Endothelial cell of umbilical vein (primary cell): ENCODE results near the gene ENOX2. TPM values are rescaled to one million over a fixed set of nuclear protein-coding genes. Genes with fewer than 3 reads are reported as not detected.
"Not testable (repeated sequence)": the region's sequence is repeated elsewhere in the genome, so short reads cannot be mapped to it uniquely, and the experiment has no call there.

Experiments
- BruUV-seq: library from RNA; stranded (reverse); fragments of 400-500 nt; replicated peaks from 2 replicates; lab custom pipeline; 2021; lab: Mats Ljungman, UMichigan
- CTCF ChIA-PET: fragments of 300-600, 350-600 bp; sonication (Branson Sonifier 250); formaldehyde crosslinking; loops from one replicate; lab custom pipeline; 2021; ENCODE audit warnings: antibody characterized with exemption, inconsistent platforms; lab: Charles Lee
- POLR2A ChIA-PET: fragments of 300-600, 350-600 bp; sonication (Branson Sonifier 250); formaldehyde crosslinking; loops from one replicate; lab custom pipeline; 2021; ENCODE audit warnings: antibody characterized with exemption, inconsistent platforms; lab: Charles Lee
- DNase-seq: peaks from one replicate; pipeline ENCODE4 v3.0.0-alpha.2; 2011; ENCODE audit warnings: low read depth, low spot score
- FAIRE-seq: peaks from 2 replicates; lab custom pipeline; 2011; peaks lifted over from hg19 to GRCh38; lab: Jason Lieb, UNC
- H2AFZ ChIP-seq: 2 replicates; pipeline ENCODE4 v1.6.0; 2012; ENCODE audit warnings: low read depth, low read length, control low read depth, inconsistent platforms
- H3K27ac ChIP-seq: 2 replicates; pipeline ENCODE4 v1.5.1; 2011; ENCODE audit warnings: low read depth, mild to moderate bottlenecking, control low read depth, low read length, moderate library complexity; ENCODE audit not compliant: insufficient read depth
- H3K27me3 ChIP-seq, 2 experiments: 2 replicates each; pipeline versions ENCODE4 v1.6.0 to v1.6.1; 2011; ENCODE audit warnings: low read length in 2 of 2, mixed read lengths in 1 of 2; ENCODE audit not compliant: control insufficient read depth in 2 of 2, insufficient read depth in 2 of 2
- H3K36me3 ChIP-seq, 2 experiments: 2 replicates in 1 of 2; 3 replicates in 1 of 2; pipeline ENCODE4 v1.5.1; 2011; ENCODE audit warnings: low read length in 2 of 2, mild to moderate bottlenecking in 1 of 2, moderate library complexity in 1 of 2; ENCODE audit not compliant: control insufficient read depth in 2 of 2, insufficient read depth in 2 of 2; ENCODE audit errors: extremely low read depth in 1 of 2
- H3K4me1 ChIP-seq: 3 replicates; pipeline ENCODE4 v1.5.1; 2011; ENCODE audit warnings: mild to moderate bottlenecking, low read length; ENCODE audit not compliant: control insufficient read depth, insufficient read depth; ENCODE audit errors: extremely low read depth
- H3K4me2 ChIP-seq: 2 replicates; pipeline ENCODE4 v1.6.1; 2011; ENCODE audit warnings: low read length, control low read depth, mixed read lengths; ENCODE audit not compliant: insufficient read depth
- H3K4me3 ChIP-seq, 3 experiments: fragments of 200-600 bp in 1 of 3; sonication (generic), shearing (Covaris generic) in 1 of 3; replicated peaks in 1 of 3; 2 replicates each; pipeline ENCODE4 v1.5.1; 2011 to 2016; ENCODE audit warnings: control low read depth in 3 of 3, low read length in 3 of 3, mild to moderate bottlenecking in 2 of 3, inconsistent platforms in 1 of 3, low read depth in 1 of 3, moderate library complexity in 1 of 3; ENCODE audit not compliant: insufficient read depth in 1 of 3
- H3K79me2 ChIP-seq: 2 replicates; pipeline ENCODE4 v1.6.0; 2012; ENCODE audit warnings: low read length, inconsistent platforms; ENCODE audit not compliant: control insufficient read depth, insufficient read depth
- H3K9ac ChIP-seq: replicated peaks from 2 replicates; pipeline ENCODE3; 2011; ENCODE audit warnings: low read length, control low read depth; ENCODE audit not compliant: insufficient read depth; ENCODE audit errors: extremely low read depth
- H3K9me1 ChIP-seq: replicated peaks from 3 replicates; pipeline ENCODE4 v1.6.0; 2011; ENCODE audit warnings: mild to moderate bottlenecking, low read length; ENCODE audit not compliant: control insufficient read depth, insufficient read depth; ENCODE audit errors: extremely low read depth
- H3K9me3 ChIP-seq: replicated peaks from 2 replicates; pipeline ENCODE4 v1.5.1; 2012; ENCODE audit warnings: low read length, inconsistent platforms; ENCODE audit not compliant: control insufficient read depth, insufficient read depth
- H4K20me1 ChIP-seq: replicated peaks from 2 replicates; pipeline ENCODE3; 2011; ENCODE audit warnings: mild to moderate bottlenecking, low read length; ENCODE audit not compliant: control insufficient read depth, insufficient read depth; ENCODE audit errors: extremely low read depth
- CTCF ChIP-seq, 2 donors: IDR thresholded peaks; 1 replicate in 1 of 2; 2 replicates in 1 of 2; pipeline ENCODE4 v1.5.1; 2011; ENCODE audit warnings: low read length in 2 of 2, mild to moderate bottlenecking in 2 of 2, moderate library complexity in 2 of 2, control low read depth in 1 of 2, inconsistent platforms in 1 of 2, low read depth in 1 of 2; ENCODE audit not compliant: insufficient read depth in 1 of 2; ENCODE audit errors: extremely low read depth in 1 of 2
- EZH2 ChIP-seq: IDR thresholded peaks from 2 replicates; pipeline ENCODE4 v1.6.1; 2012; ENCODE audit warnings: borderline replicate concordance, low read depth, mild to moderate bottlenecking, moderate library complexity, low read length, inconsistent platforms; ENCODE audit not compliant: severe bottlenecking
- FOS ChIP-seq: IDR thresholded peaks from 2 replicates; pipeline ENCODE4 v1.6.1; 2011; ENCODE audit warnings: mild to moderate bottlenecking, low read length, moderate library complexity, borderline replicate concordance; ENCODE audit not compliant: insufficient read depth
- GATA2 ChIP-seq: IDR thresholded peaks from 2 replicates; pipeline ENCODE4 v1.7.0; 2011; ENCODE audit warnings: low read depth, mild to moderate bottlenecking, moderate library complexity, mixed read lengths, low read length; ENCODE audit not compliant: insufficient read length, insufficient read depth
- JUN ChIP-seq: IDR thresholded peaks from 2 replicates; pipeline ENCODE4 v1.6.1; 2011; ENCODE audit warnings: borderline replicate concordance, low read depth; ENCODE audit not compliant: insufficient read length, insufficient read depth
- MAX ChIP-seq: IDR thresholded peaks from 2 replicates; pipeline ENCODE4 v1.6.1; 2011; ENCODE audit not compliant: insufficient read depth, insufficient read length
- MYC ChIP-seq: IDR thresholded peaks from one replicate; pipeline ENCODE4 v1.6.1; 2011; ENCODE audit warnings: mild to moderate bottlenecking, low read depth, low read length
- POLR2A ChIP-seq: IDR thresholded peaks from 2 replicates; pipeline ENCODE4 v1.6.1; 2012; ENCODE audit warnings: low read depth, mild to moderate bottlenecking, control low read depth, low read length
- POLR2AphosphoS5 ChIP-seq: IDR thresholded peaks from 2 replicates; pipeline ENCODE4 v1.6.1; 2012; ENCODE audit warnings: low read depth, mild to moderate bottlenecking, control low read depth, low read length, moderate library complexity; ENCODE audit not compliant: insufficient read depth
- dilution Hi-C: fragments of 300-500 bp; cut with MboI; formaldehyde crosslinking; loops from one replicate; pipeline ENCODE4 v1.15.0; 2019; ENCODE audit warnings: low sequenced_read_pairs; ENCODE audit not compliant: extremely low pct_ligation_motif_present
- intact Hi-C: fragments of 100-400 bp; cut with micrococcal nuclease; formaldehyde crosslinking; loops from one replicate; pipeline ENCODE4 v1.10.0; 2022
- polyA plus RNA-seq, 4 experiments: library from polyadenylated mRNA; depleted of rRNA in 3 of 4; stranded (reverse) in 3 of 4; unstranded in 1 of 4; fragments of >200 nt; gene quantifications; 2 replicates each; pipeline versions ENCODE4 v1.2.1 to v1.2.3, GENCODE V29; 2011 to 2012; ENCODE audit warnings: missing spikeins in 1 of 4
- total RNA-seq: library from RNA; stranded (reverse); gene quantifications from 2 replicates; pipeline ENCODE4 v1.2.3, GENCODE V29; 2021

Gene ENOX2
- total and polyA plus RNA-seq, 2 donors (not counting 3 experiments of a cell fraction or from before 2014, with no cell fraction given): 5.5 to 13.1 TPM

GRCh38 chrX:130933358-130933757, 30.3 kb upstream of the ENOX2 start:
- Histone ChIP-seq H3K36me3 (no peaks in the 10 kb centered on the region), H3K4me1 (no peaks in the 10 kb centered on the region), H3K4me2 (no peak overlapping the region), H3K27me3 (no peaks in the 10 kb centered on the region), H3K9me3 (no peaks in the 10 kb centered on the region), H3K79me2 (no peaks in the 10 kb centered on the region), H3K4me3 (no peak overlapping the region), H3K9ac (no peak overlapping the region), H3K9me1 (no peaks in the 10 kb centered on the region), H2AFZ (no peak overlapping the region), H3K27ac (no peak overlapping the region), H4K20me1 (no peaks in the 10 kb centered on the region)
- no TSS peak for BruUV-seq
- DNase-seq (no peak), FAIRE-seq (no peak)
- CTCF ChIA-PET: no interaction called here
- POLR2A ChIA-PET: no interaction called here
- dilution Hi-C loops: no loop called here
- intact Hi-C loops: no loop called here
- TF ChIP-seq CTCF (IDR thresholded peaks at IDR 0.05; ENCODE audit: extremely low read depth in 1 of 2, insufficient read depth in 1 of 2, low read depth in 1 of 2, low read length in 2 of 2): no peak
- TF ChIP-seq GATA2: no peak
- no peak for TF ChIP-seq JUN
- TF ChIP-seq POLR2A: no peak
- no peak for TF ChIP-seq FOS
- TF ChIP-seq MAX: no peak
- no peak for TF ChIP-seq EZH2
- TF ChIP-seq POLR2AphosphoS5: no peak
- TF ChIP-seq MYC: no peak

- BruUV-seq, dilution Hi-C loops, H3K36me3 ChIP-seq, DNase-seq, H4K20me1 ChIP-seq, FAIRE-seq, H3K9ac ChIP-seq, intact Hi-C loops, H3K9me3 ChIP-seq, H3K9me1 ChIP-seq, H3K27ac ChIP-seq, H3K4me2 ChIP-seq, H3K79me2 ChIP-seq, H3K4me3 ChIP-seq, H3K27me3 ChIP-seq, H3K4me1 ChIP-seq, POLR2A ChIA-PET, H2AFZ ChIP-seq: not testable (repeated sequence)
- CTCF ChIA-PET: interaction anchor here (1.7 kb wide), 1 partner anchor 380 kb away, joined by 6 read pairs; no protein-coding TSS in a partner anchor
Measured at GRCh38 chrX:130920405-130920804, 17.4 kb upstream of the ENOX2 start.

GRCh38 chrX:130919676-130920075, 16.7 kb upstream of the ENOX2 start:
- H3K27ac ChIP-seq, intact Hi-C loops, H2AFZ ChIP-seq, H3K27me3 ChIP-seq, H3K36me3 ChIP-seq, POLR2A ChIA-PET, H3K9me1 ChIP-seq, H3K4me1 ChIP-seq, H3K9ac ChIP-seq, DNase-seq, H3K79me2 ChIP-seq, H4K20me1 ChIP-seq, BruUV-seq, dilution Hi-C loops, H3K9me3 ChIP-seq, H3K4me2 ChIP-seq, FAIRE-seq, H3K4me3 ChIP-seq: not testable (repeated sequence)
- CTCF ChIA-PET: interaction anchor here (1.0 to 1.7 kb wide), 2 partner anchors 344 to 380 kb away, joined by 3 to 6 read pairs; no protein-coding TSS in a partner anchor
